ENCODE measurements around the gene LSR.

DNA sequence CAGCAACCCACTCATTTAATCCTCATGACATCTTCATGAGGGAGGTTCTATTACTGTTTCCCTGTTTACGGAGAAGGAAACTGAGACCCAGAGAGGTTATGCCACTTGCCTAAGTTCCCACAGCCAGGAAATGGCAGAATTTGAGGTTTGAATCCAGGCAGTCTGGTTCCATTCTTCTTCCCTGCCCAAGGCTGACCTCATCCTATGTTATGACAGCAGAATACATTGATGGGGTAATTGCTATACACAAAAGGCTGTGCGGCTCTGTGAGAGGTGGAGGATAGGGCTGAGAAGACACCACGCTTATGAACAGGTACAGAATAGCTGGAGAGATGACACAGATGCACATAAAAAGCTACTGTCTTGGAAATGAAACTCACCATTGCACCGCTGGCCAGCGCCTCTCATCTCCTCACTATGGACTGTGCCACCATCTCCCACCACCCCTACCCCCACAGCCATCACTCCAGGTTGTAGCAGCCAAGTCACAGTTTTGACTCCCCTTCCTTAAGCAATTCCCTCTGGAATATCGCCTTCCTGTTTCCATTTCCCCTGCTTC lies 54.6 kb downstream of the LSR start:
- TF ChIP-seq POLR2AphosphoS5 (IDR thresholded peaks at IDR 0.05; ENCODE audit: low read depth) (no peak), EZH2 (IDR thresholded peaks at IDR 0.05; ENCODE audit: low read depth, unreplicated experiment) (no peak), EZH2phosphoT487 (IDR thresholded peaks at IDR 0.05; ENCODE audit: unreplicated experiment) (no peak), ZNF114 (CRISPR knock-in tag; IDR thresholded peaks at IDR 0.05) (no peak), CREB1 (CRISPR knock-in tag; IDR thresholded peaks at IDR 0.05; ENCODE audit: low read depth) (no peak), STAT1 (IDR thresholded peaks at IDR 0.05; ENCODE audit: unreplicated experiment) (no peak), ZNF331 (CRISPR knock-in tag; IDR thresholded peaks at IDR 0.05; ENCODE audit: low read depth) (no peak), NANOG (IDR thresholded peaks at IDR 0.05; ENCODE audit: borderline replicate concordance) (no peak), JUNB (IDR thresholded peaks at IDR 0.05; ENCODE audit: unreplicated experiment) (no peak)
- TF ChIP-seq, protein P1, sequence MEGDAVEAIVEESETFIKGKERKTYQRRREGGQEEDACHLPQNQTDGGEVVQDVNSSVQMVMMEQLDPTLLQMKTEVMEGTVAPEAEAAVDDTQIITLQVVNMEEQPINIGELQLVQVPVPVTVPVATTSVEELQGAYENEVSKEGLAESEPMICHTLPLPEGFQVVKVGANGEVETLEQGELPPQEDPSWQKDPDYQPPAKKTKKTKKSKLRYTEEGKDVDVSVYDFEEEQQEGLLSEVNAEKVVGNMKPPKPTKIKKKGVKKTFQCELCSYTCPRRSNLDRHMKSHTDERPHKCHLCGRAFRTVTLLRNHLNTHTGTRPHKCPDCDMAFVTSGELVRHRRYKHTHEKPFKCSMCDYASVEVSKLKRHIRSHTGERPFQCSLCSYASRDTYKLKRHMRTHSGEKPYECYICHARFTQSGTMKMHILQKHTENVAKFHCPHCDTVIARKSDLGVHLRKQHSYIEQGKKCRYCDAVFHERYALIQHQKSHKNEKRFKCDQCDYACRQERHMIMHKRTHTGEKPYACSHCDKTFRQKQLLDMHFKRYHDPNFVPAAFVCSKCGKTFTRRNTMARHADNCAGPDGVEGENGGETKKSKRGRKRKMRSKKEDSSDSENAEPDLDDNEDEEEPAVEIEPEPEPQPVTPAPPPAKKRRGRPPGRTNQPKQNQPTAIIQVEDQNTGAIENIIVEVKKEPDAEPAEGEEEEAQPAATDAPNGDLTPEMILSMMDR (conservative IDR thresholded peaks at IDR 0.05; ENCODE audit: low read depth in 2 of 2): no peak
- TF ChIP-seq, protein P2, sequence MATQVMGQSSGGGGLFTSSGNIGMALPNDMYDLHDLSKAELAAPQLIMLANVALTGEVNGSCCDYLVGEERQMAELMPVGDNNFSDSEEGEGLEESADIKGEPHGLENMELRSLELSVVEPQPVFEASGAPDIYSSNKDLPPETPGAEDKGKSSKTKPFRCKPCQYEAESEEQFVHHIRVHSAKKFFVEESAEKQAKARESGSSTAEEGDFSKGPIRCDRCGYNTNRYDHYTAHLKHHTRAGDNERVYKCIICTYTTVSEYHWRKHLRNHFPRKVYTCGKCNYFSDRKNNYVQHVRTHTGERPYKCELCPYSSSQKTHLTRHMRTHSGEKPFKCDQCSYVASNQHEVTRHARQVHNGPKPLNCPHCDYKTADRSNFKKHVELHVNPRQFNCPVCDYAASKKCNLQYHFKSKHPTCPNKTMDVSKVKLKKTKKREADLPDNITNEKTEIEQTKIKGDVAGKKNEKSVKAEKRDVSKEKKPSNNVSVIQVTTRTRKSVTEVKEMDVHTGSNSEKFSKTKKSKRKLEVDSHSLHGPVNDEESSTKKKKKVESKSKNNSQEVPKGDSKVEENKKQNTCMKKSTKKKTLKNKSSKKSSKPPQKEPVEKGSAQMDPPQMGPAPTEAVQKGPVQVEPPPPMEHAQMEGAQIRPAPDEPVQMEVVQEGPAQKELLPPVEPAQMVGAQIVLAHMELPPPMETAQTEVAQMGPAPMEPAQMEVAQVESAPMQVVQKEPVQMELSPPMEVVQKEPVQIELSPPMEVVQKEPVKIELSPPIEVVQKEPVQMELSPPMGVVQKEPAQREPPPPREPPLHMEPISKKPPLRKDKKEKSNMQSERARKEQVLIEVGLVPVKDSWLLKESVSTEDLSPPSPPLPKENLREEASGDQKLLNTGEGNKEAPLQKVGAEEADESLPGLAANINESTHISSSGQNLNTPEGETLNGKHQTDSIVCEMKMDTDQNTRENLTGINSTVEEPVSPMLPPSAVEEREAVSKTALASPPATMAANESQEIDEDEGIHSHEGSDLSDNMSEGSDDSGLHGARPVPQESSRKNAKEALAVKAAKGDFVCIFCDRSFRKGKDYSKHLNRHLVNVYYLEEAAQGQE (IDR thresholded peaks at IDR 0.05; ENCODE audit: unreplicated experiment): no peak
- TF ChIP-seq, protein P3, sequence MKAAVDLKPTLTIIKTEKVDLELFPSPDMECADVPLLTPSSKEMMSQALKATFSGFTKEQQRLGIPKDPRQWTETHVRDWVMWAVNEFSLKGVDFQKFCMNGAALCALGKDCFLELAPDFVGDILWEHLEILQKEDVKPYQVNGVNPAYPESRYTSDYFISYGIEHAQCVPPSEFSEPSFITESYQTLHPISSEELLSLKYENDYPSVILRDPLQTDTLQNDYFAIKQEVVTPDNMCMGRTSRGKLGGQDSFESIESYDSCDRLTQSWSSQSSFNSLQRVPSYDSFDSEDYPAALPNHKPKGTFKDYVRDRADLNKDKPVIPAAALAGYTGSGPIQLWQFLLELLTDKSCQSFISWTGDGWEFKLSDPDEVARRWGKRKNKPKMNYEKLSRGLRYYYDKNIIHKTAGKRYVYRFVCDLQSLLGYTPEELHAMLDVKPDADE (IDR thresholded peaks at IDR 0.05): no peak
- TF ChIP-seq, protein P4, sequence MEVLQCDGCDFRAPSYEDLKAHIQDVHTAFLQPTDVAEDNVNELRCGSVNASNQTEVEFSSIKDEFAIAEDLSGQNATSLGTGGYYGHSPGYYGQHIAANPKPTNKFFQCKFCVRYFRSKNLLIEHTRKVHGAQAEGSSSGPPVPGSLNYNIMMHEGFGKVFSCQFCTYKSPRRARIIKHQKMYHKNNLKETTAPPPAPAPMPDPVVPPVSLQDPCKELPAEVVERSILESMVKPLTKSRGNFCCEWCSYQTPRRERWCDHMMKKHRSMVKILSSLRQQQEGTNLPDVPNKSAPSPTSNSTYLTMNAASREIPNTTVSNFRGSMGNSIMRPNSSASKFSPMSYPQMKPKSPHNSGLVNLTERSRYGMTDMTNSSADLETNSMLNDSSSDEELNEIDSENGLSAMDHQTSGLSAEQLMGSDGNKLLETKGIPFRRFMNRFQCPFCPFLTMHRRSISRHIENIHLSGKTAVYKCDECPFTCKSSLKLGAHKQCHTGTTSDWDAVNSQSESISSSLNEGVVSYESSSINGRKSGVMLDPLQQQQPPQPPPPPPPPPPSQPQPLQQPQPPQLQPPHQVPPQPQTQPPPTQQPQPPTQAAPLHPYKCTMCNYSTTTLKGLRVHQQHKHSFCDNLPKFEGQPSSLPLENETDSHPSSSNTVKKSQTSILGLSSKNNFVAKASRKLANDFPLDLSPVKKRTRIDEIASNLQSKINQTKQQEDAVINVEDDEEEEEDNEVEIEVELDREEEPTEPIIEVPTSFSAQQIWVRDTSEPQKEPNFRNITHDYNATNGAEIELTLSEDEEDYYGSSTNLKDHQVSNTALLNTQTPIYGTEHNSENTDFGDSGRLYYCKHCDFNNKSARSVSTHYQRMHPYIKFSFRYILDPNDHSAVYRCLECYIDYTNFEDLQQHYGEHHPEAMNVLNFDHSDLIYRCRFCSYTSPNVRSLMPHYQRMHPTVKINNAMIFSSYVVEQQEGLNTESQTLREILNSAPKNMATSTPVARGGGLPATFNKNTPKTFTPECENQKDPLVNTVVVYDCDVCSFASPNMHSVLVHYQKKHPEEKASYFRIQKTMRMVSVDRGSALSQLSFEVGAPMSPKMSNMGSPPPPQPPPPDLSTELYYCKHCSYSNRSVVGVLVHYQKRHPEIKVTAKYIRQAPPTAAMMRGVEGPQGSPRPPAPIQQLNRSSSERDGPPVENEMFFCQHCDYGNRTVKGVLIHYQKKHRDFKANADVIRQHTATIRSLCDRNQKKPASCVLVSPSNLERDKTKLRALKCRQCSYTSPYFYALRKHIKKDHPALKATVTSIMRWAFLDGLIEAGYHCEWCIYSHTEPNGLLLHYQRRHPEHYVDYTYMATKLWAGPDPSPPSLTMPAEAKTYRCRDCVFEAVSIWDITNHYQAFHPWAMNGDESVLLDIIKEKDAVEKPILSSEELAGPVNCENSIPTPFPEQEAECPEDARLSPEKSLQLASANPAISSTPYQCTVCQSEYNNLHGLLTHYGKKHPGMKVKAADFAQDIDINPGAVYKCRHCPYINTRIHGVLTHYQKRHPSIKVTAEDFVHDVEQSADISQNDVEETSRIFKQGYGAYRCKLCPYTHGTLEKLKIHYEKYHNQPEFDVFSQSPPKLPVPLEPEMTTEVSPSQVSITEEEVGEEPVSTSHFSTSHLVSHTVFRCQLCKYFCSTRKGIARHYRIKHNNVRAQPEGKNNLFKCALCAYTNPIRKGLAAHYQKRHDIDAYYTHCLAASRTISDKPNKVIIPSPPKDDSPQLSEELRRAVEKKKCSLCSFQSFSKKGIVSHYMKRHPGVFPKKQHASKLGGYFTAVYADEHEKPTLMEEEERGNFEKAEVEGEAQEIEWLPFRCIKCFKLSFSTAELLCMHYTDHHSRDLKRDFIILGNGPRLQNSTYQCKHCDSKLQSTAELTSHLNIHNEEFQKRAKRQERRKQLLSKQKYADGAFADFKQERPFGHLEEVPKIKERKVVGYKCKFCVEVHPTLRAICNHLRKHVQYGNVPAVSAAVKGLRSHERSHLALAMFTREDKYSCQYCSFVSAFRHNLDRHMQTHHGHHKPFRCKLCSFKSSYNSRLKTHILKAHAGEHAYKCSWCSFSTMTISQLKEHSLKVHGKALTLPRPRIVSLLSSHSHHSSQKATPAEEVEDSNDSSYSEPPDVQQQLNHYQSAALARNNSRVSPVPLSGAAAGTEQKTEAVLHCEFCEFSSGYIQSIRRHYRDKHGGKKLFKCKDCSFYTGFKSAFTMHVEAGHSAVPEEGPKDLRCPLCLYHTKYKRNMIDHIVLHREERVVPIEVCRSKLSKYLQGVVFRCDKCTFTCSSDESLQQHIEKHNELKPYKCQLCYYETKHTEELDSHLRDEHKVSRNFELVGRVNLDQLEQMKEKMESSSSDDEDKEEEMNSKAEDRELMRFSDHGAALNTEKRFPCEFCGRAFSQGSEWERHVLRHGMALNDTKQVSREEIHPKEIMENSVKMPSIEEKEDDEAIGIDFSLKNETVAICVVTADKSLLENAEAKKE (CRISPR knock-in tag; IDR thresholded peaks at IDR 0.05): no peak
